ENCODE data around the gene SIAH1. TPM values are rescaled to one million over a fixed set of nuclear protein-coding genes. Genes with fewer than 3 reads are reported as not detected.
"Not testable (repeated sequence)": the region's sequence is repeated elsewhere in the genome, so short reads cannot be mapped to it uniquely, and the experiment has no call there.

The SIAH1 gene
- total RNA-seq, 1 donor from 2014 or later: 31.1 TPM

DNA sequence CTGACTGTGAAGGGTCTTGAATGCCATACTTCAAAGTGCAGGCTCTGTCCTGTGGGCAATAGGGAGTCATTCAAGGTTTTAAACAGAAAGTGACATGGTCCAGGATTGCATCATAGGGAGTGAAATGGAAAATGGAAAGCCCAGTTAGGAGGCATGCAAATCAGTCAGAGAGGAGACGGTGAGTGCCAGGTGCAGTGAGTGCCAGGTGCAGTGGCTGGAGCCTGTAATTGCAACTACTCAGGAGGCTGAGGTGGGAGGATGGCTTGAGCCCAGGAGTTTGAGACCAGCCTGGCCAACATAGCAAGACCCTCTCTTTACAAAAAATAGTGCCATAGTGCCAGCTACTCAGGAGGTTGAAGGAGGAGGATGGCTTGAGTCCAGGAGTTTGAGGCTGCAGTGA, 35.2 kb upstream of the SIAH1 start:
- no peak for DNase-seq (ENCODE audit: low read depth, low spot score)
- H3K27ac Mint-ChIP-seq (ENCODE audit: unreplicated experiment): no peak overlapping the region
- no peaks in the 10 kb centered on the region for H3K9me3 Mint-ChIP-seq
- no peak for TF ChIP-seq CTCF (conservative IDR thresholded peaks at IDR 0.05)
- H3K4me1 Mint-ChIP-seq: no peaks in the 10 kb centered on the region
- no peaks in the 10 kb centered on the region for H3K27me3 Mint-ChIP-seq (ENCODE audit: low read depth)
- H3K4me3 Mint-ChIP-seq: no peak overlapping the region
- H3K36me3 Mint-ChIP-seq (ENCODE audit: low read depth): no peaks in the 10 kb centered on the region

- not testable (repeated sequence) for H3K9me3 Mint-ChIP-seq; H3K4me3 Mint-ChIP-seq; H3K27me3 Mint-ChIP-seq (ENCODE audit: low read depth); H3K4me1 Mint-ChIP-seq; DNase-seq (ENCODE audit: low read depth, low spot score); H3K27ac Mint-ChIP-seq (ENCODE audit: unreplicated experiment); H3K36me3 Mint-ChIP-seq (ENCODE audit: low read depth)
These were observed 31.4 kb upstream of the SIAH1 start for GRCh38 chr16:48416617-48417016.

- Mint-ChIP-seq H3K27ac (ENCODE audit: unreplicated experiment) (no peak overlapping the region), H3K4me3 (no peak overlapping the region), H3K4me1 (no peaks in the 10 kb centered on the region), H3K9me3 (no peaks in the 10 kb centered on the region), H3K36me3 (ENCODE audit: low read depth) (no peaks in the 10 kb centered on the region), H3K27me3 (ENCODE audit: low read depth) (no peaks in the 10 kb centered on the region)
- DNase-seq (ENCODE audit: low read depth, low spot score): no peak
- no peak for TF ChIP-seq CTCF (conservative IDR thresholded peaks at IDR 0.05)
These were observed 28.1 kb upstream of the SIAH1 start for GRCh38 chr16:48413272-48413671.

DNA sequence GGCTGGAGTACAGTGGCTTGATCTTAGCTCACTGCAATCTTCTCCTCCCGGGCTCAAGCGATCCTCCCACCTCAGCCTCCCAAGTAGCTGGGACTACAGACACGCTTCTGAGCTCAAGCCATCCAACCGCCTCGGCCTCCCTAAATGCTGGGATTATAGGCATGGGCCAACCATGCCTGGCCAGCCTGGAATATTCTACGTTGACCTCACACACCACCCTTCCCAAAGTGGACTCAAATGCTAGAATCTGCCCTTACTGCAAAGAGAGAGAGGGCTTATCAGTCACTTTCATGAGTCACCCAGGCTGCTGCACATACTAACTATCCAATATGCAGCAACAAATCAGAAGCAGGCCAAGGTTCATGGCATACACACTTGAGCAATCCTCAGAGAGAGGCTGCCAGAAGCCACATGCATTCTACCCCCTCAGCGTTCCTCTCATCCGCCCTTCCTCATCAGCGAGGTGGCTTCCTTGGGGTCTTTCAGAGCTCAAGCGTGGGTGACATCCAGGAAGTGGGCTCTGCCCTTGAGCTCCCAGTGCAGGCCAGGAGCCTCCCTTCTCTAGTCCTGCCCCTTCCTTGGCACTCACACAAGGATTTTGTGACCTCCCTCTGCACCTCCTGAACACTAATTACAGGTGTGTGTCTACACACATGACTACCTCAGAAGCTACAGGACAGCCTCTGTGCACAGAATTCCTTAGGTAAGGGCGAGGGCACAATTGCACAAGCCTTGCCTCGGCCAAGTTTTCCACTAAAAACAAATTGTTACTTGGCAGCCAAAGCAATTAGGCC, 24.8 kb upstream of the SIAH1 start:
- no peak for DNase-seq (ENCODE audit: low read depth, low spot score)
- Mint-ChIP-seq H3K4me1 (no peaks in the 10 kb centered on the region), H3K4me3 (no peak overlapping the region), H3K27ac (ENCODE audit: unreplicated experiment) (no peak overlapping the region), H3K36me3 (ENCODE audit: low read depth) (no peaks in the 10 kb centered on the region), H3K27me3 (ENCODE audit: low read depth) (no peaks in the 10 kb centered on the region), H3K9me3 (no peaks in the 10 kb centered on the region)
- no peak for TF ChIP-seq CTCF (conservative IDR thresholded peaks at IDR 0.05)

GRCh38 chr16:48408688-48409087, 23.5 kb upstream of the SIAH1 start:
- H3K27me3 Mint-ChIP-seq (ENCODE audit: low read depth): no peaks in the 10 kb centered on the region
- no peak for TF ChIP-seq CTCF (conservative IDR thresholded peaks at IDR 0.05)
- H3K4me3 Mint-ChIP-seq: no peak overlapping the region
- no peaks in the 10 kb centered on the region for H3K36me3 Mint-ChIP-seq (ENCODE audit: low read depth)
- no peaks in the 10 kb centered on the region for H3K9me3 Mint-ChIP-seq
- H3K4me1 Mint-ChIP-seq: no peaks in the 10 kb centered on the region
- DNase-seq (ENCODE audit: low read depth, low spot score): no peak
- no peak overlapping the region for H3K27ac Mint-ChIP-seq (ENCODE audit: unreplicated experiment)

- no peak overlapping the region for H3K4me3 Mint-ChIP-seq
- no peaks in the 10 kb centered on the region for H3K9me3 Mint-ChIP-seq
- H3K4me1 Mint-ChIP-seq: no peaks in the 10 kb centered on the region
- no peaks in the 10 kb centered on the region for H3K27me3 Mint-ChIP-seq (ENCODE audit: low read depth)
- no peak overlapping the region for H3K27ac Mint-ChIP-seq (ENCODE audit: unreplicated experiment)
- DNase-seq (ENCODE audit: low read depth, low spot score): no peak
- no peaks in the 10 kb centered on the region for H3K36me3 Mint-ChIP-seq (ENCODE audit: low read depth)
- TF ChIP-seq CTCF (conservative IDR thresholded peaks at IDR 0.05): no peak
These were observed 20.7 kb upstream of the SIAH1 start for GRCh38 chr16:48405907-48406306.
